K562 (cell line): ENCODE results near the gene CFAP20. TPM values are rescaled to one million over a fixed set of nuclear protein-coding genes. Genes with fewer than 3 reads are reported as not detected.

Experiments
- CBFA2T2 ChIP-seq: fragments of 450-650 bp; conservative IDR thresholded peaks from 2 replicates; pipeline ENCODE4 v1.6.1; 2017; ENCODE audit warnings: mild to moderate bottlenecking
- CTCF ChIP-seq, 3 experiments: IDR thresholded peaks in 2 of 3; conservative IDR thresholded peaks in 1 of 3; 2 replicates each; pipeline ENCODE4 v1.5.1; 2011 to 2012; ENCODE audit warnings: low read length in 3 of 3, mild to moderate bottlenecking in 3 of 3, control low read depth in 2 of 3, improper control_type of control experiment in 1 of 3, inconsistent platforms in 1 of 3, low read depth in 1 of 3, mixed read lengths in 1 of 3, moderate library complexity in 1 of 3; ENCODE audit not compliant: insufficient read depth in 2 of 3
- GABPB2 ChIP-seq: fragments of 250-450 bp; sonication (Bioruptor Pico); conservative IDR thresholded peaks from 2 replicates; pipeline ENCODE4 v1.5.1; 2021; ENCODE audit warnings: mild to moderate bottlenecking
- GATAD2B ChIP-seq: fragments of 450-650 bp; IDR thresholded peaks from 2 replicates; pipeline ENCODE4 v1.6.1; 2017; ENCODE audit warnings: mild to moderate bottlenecking, borderline replicate concordance
- IRF2 ChIP-seq: sonication (generic); formaldehyde crosslinking; IDR thresholded peaks from 2 replicates; pipeline ENCODE4 v1.8.1; 2022; ENCODE audit warnings: mild to moderate bottlenecking, missing genetic modification reagents
- NR2F6 ChIP-seq: fragments of 450-650 bp; formaldehyde crosslinking; IDR thresholded peaks from 2 replicates; pipeline ENCODE4 v1.4.0; 2020; ENCODE audit warnings: mild to moderate bottlenecking
- PHB2 ChIP-seq: fragments of 450-650 bp; IDR thresholded peaks from 2 replicates; pipeline ENCODE4 v1.6.1; 2017; ENCODE audit warnings: low read depth
- SOX6 ChIP-seq: fragments of 450-650 bp; IDR thresholded peaks from 2 replicates; pipeline ENCODE4 v1.6.1; 2014; ENCODE audit warnings: mild to moderate bottlenecking
- SP1 ChIP-seq: sonication (generic); formaldehyde crosslinking; IDR thresholded peaks from 2 replicates; pipeline ENCODE4 v1.8.1; 2022; ENCODE audit warnings: mild to moderate bottlenecking, missing genetic modification reagents
- TCF3 ChIP-seq: sonication (generic); formaldehyde crosslinking; IDR thresholded peaks from 2 replicates; pipeline ENCODE4 v1.4.0; 2020; ENCODE audit warnings: mild to moderate bottlenecking, missing genetic modification reagents
- TSHZ1 ChIP-seq: fragments of 250-450 bp; sonication (Bioruptor Pico); IDR thresholded peaks from 2 replicates; pipeline ENCODE4 v1.4.0; 2020; ENCODE audit warnings: mild to moderate bottlenecking, moderate library complexity
- YY1 ChIP-seq, 3 experiments: IDR thresholded peaks; 2 replicates each; pipeline ENCODE4 v1.6.1; 2011; ENCODE audit warnings: low read length in 2 of 3, mild to moderate bottlenecking in 2 of 3, moderate library complexity in 2 of 3, borderline replicate concordance in 1 of 3, control low read depth in 1 of 3, low read depth in 1 of 3; ENCODE audit not compliant: insufficient read depth in 3 of 3, insufficient replicate concordance in 2 of 3, control insufficient read depth in 1 of 3, insufficient read length in 1 of 3; ENCODE audit errors: extremely low read depth in 1 of 3
- ZKSCAN8 ChIP-seq: fragments of 200-800 bp; sonication (Bioruptor generic); IDR thresholded peaks from 2 replicates; pipeline ENCODE4 v1.6.1; 2016; ENCODE audit warnings: missing genetic modification characterization, missing compliant biosample characterization
- ZNF12 ChIP-seq: sonication (generic); formaldehyde crosslinking; IDR thresholded peaks from 2 replicates; pipeline ENCODE4 v1.4.0; 2020; ENCODE audit warnings: mild to moderate bottlenecking, missing genetic modification reagents
- ZNF175 ChIP-seq: fragments of 200-800 bp; sonication (Bioruptor generic); IDR thresholded peaks from 2 replicates; pipeline ENCODE4 v1.6.1; 2016; ENCODE audit warnings: low read depth, mild to moderate bottlenecking, missing genetic modification characterization, missing compliant biosample characterization
- ZNF184 ChIP-seq: sonication (generic); formaldehyde crosslinking; IDR thresholded peaks from 2 replicates; pipeline ENCODE4 v1.5.0; 2020; ENCODE audit warnings: missing genetic modification reagents
- ZNF224 ChIP-seq: sonication (generic); formaldehyde crosslinking; IDR thresholded peaks from 2 replicates; pipeline ENCODE4 v1.8.0; 2022; ENCODE audit warnings: mild to moderate bottlenecking, missing genetic modification reagents
- ZNF436 ChIP-seq: fragments of 250-450, 450-650 bp; sonication (Bioruptor Pico); formaldehyde crosslinking; IDR thresholded peaks from 2 replicates; pipeline ENCODE4 v1.7.0; 2020; ENCODE audit warnings: mild to moderate bottlenecking
- ZNF511 ChIP-seq: sonication (generic); formaldehyde crosslinking; IDR thresholded peaks from 2 replicates; pipeline ENCODE4 v1.8.0; 2022; ENCODE audit warnings: mild to moderate bottlenecking, missing genetic modification reagents
- ZSCAN32 ChIP-seq: fragments of 450-650 bp; formaldehyde crosslinking; IDR thresholded peaks from 2 replicates; pipeline ENCODE4 v1.4.0; 2020; ENCODE audit warnings: mild to moderate bottlenecking, moderate library complexity
- polyA plus RNA-seq, 8 experiments: library from polyadenylated mRNA; depleted of rRNA in 4 of 8; stranded (reverse) in 5 of 8; unstranded in 3 of 8; fragments of >200 nt; fragmentation: Nextera tagmentation in 2 of 8; fragmentation: Illumina TruSeq in 1 of 8; extraction: Ambion mirVana in 2 of 8; extraction: Trizol in 1 of 8; gene quantifications; 2 replicates each; pipeline versions ENCODE4 v1.2.1 to v1.2.3, GENCODE V29; 2011 to 2014; ENCODE audit warnings: inconsistent platforms in 1 of 8, missing spikeins in 1 of 8
- total RNA-seq, 7 experiments: library from RNA; depleted of rRNA in 6 of 7; stranded (reverse); fragments of >200 nt in 6 of 7; fragmentation: Illumina TruSeq in 2 of 7; extraction: Trizol in 2 of 7; gene quantifications; 2 replicates each; pipeline versions ENCODE4 v1.2.1 to v1.2.3, GENCODE V29; 2011 to 2021; ENCODE audit warnings: low replicate concordance in 1 of 7

Gene CFAP20
- total and polyA plus RNA-seq, 9 of the 15 experiments (the other 6 are each of a cell fraction or from before 2014, with no cell fraction given) = 20.5 to 90.5 (median 75.3) TPM

- TF ChIP-seq PHB2 = no peak
- TF ChIP-seq ZKSCAN8 (CRISPR knock-in tag) = no peak
- peak; percentile 78; the same call in 1 of the 2 replicates for TF ChIP-seq ZNF511
- TF ChIP-seq TCF3 (CRISPR knock-in tag) = 0 out of 2 replicates have a peak, but pooled peaks have one; percentile 5
- TF ChIP-seq ZNF436 (CRISPR knock-in tag) = no peak
- peak; percentile 88 for TF ChIP-seq ZNF175
- no peak for TF ChIP-seq CTCF (IDR thresholded peaks at IDR 0.05 in 2 of 3, conservative IDR thresholded peaks at IDR 0.05 in 1 of 3; ENCODE audit: insufficient read depth in 2 of 3, low read depth in 1 of 3, low read length in 3 of 3)
- TF ChIP-seq ZNF12 (CRISPR knock-in tag) = peak; percentile 37; the same call in 1 of the 2 replicates
- no peak for TF ChIP-seq ZNF184 (CRISPR knock-in tag)
- TF ChIP-seq ZSCAN32 (CRISPR knock-in tag) = no peak
- peak; percentile 73; the same call in 1 of the 2 replicates for TF ChIP-seq GATAD2B
- TF ChIP-seq ZNF224 (CRISPR knock-in tag) = no peak
- TF ChIP-seq SOX6 = no peak; the same call in 1 of the 2 replicates
- TF ChIP-seq YY1 (IDR thresholded peaks at IDR 0.05; ENCODE audit: borderline replicate concordance in 1 of 3, control insufficient read depth in 1 of 3, extremely low read depth in 1 of 3, insufficient read depth in 3 of 3, insufficient read length in 1 of 3, insufficient replicate concordance in 2 of 3, low read depth in 1 of 3, low read length in 2 of 3) = peak in 2 of 3 experiments; percentile 74 to 86
- TF ChIP-seq SP1 = peak; percentile 100
- TF ChIP-seq CBFA2T2 = peak; percentile 19; the same call in 1 of the 2 replicates
- TF ChIP-seq NR2F6 (CRISPR knock-in tag) = no peak
- TF ChIP-seq TSHZ1 = no peak
- TF ChIP-seq GABPB2 (CRISPR knock-in tag) = no peak
- TF ChIP-seq IRF2 = no peak
These were observed at the start of gene CFAP20 (continued) for GRCh38 chr16:58129097-58129936.
